GM12878 (cell line): ENCODE data around the gene KLHDC2. TPM values are rescaled to one million over a fixed set of nuclear protein-coding genes. Genes with fewer than 3 reads are reported as not detected.

Experiments used
- ATAC-seq: fragments of 200-7000 bp; cut with Tn5 transposase; 3 replicates; pipeline ENCODE4 v1.9.1; 2020; ENCODE audit warnings: mild to moderate bottlenecking, moderate library complexity
- BruUV-seq: library from RNA; stranded (reverse); fragments of 400-500 nt; replicated peaks from 2 replicates; lab custom pipeline; 2021; lab: Mats Ljungman, UMichigan
- CTCF ChIA-PET: fragments of 300-600 bp; sonication (Branson Sonifier 250); formaldehyde crosslinking; extraction: SDS; loops from one replicate; lab custom pipeline; 2021; ENCODE audit warnings: inconsistent platforms; lab: Yijun Ruan, JAX
- POLR2A ChIA-PET: fragments of 350-600 bp; formaldehyde crosslinking; extraction: SDS; loops from one replicate; lab custom pipeline; 2021; ENCODE audit warnings: inconsistent platforms; lab: Charles Lee
- RAD21 ChIA-PET: fragments of 300-600 bp; sonication (Branson Sonifier 250); formaldehyde crosslinking; loops from one replicate; lab custom pipeline; 2023; ENCODE audit warnings: antibody characterized with exemption; ENCODE audit not compliant: unreplicated experiment; lab: Charles Lee
- SMC1A ChIA-PET: fragments of 300-600 bp; sonication (Branson Sonifier 250); formaldehyde crosslinking; loops from one replicate; lab custom pipeline; 2023; ENCODE audit not compliant: unreplicated experiment, uncharacterized antibody; lab: Charles Lee
- DNase-seq: peaks from one replicate; pipeline ENCODE4 v3.0.0-alpha.2; 2011; ENCODE audit warnings: low read depth, low spot score
- FAIRE-seq: peaks from 3 replicates; lab custom pipeline; 2011; peaks lifted over from hg19 to GRCh38; lab: Jason Lieb, UNC
- H2AFZ ChIP-seq: 2 replicates; pipeline ENCODE4 v1.6.0; 2011; ENCODE audit warnings: low read depth, low read length, control low read depth; ENCODE audit not compliant: control insufficient read depth
- H3K27ac ChIP-seq: 2 replicates; pipeline ENCODE4 v1.5.1; 2011; ENCODE audit warnings: control low read depth; ENCODE audit not compliant: control insufficient read depth, insufficient read depth
- H3K27me3 ChIP-seq, 2 experiments: replicated peaks in 1 of 2; 2 replicates each; pipeline versions ENCODE4 v1.6.0 to v1.6.1; 2011; ENCODE audit warnings: low read length in 1 of 2; ENCODE audit not compliant: control insufficient read depth in 2 of 2, insufficient read depth in 2 of 2
- H3K36me3 ChIP-seq, 2 experiments: 2 replicates each; pipeline ENCODE4 v1.5.1; 2011; ENCODE audit warnings: low read length in 1 of 2; ENCODE audit not compliant: control insufficient read depth in 2 of 2, insufficient read depth in 2 of 2
- H3K4me1 ChIP-seq: 2 replicates; pipeline ENCODE4 v1.6.1; 2011; ENCODE audit warnings: mild to moderate bottlenecking, low read length, moderate library complexity, mixed read lengths; ENCODE audit not compliant: control insufficient read depth, insufficient read depth
- H3K4me2 ChIP-seq: 2 replicates; pipeline ENCODE4 v1.6.0; 2011; ENCODE audit warnings: control low read depth; ENCODE audit not compliant: control insufficient read depth, insufficient read depth
- H3K4me3 ChIP-seq: fragments of 200-600 bp; sonication (generic); 2 replicates; pipeline ENCODE4 v1.5.1; 2016
- H3K79me2 ChIP-seq: 2 replicates; pipeline ENCODE4 v1.6.0; 2011; ENCODE audit warnings: low read length; ENCODE audit not compliant: control insufficient read depth, insufficient read depth
- H3K9ac ChIP-seq: 2 replicates; pipeline ENCODE4 v1.8.0; 2011; ENCODE audit warnings: low read length, control low read depth, mixed read lengths; ENCODE audit not compliant: control insufficient read depth, insufficient read depth
- H3K9me3 ChIP-seq: replicated peaks from 3 replicates; pipeline ENCODE4 v1.5.1; 2011; ENCODE audit warnings: mild to moderate bottlenecking, low read length; ENCODE audit not compliant: control insufficient read depth, insufficient read depth
- H4K20me1 ChIP-seq: 2 replicates; pipeline ENCODE4 v1.6.0; 2011; ENCODE audit not compliant: control insufficient read depth, insufficient read depth
- ESRRA ChIP-seq: IDR thresholded peaks from 2 replicates; pipeline ENCODE4 v1.6.1; 2012; ENCODE audit warnings: mild to moderate bottlenecking, low read length, improper control_type of control experiment
- ETV6 ChIP-seq, 2 experiments: fragments of 450-650 bp in 1 of 2; IDR thresholded peaks in 1 of 2; conservative IDR thresholded peaks in 1 of 2; 2 replicates each; pipeline ENCODE4 v1.6.1; 2014; ENCODE audit warnings: antibody characterized with exemption in 1 of 2, borderline replicate concordance in 1 of 2, low read depth in 1 of 2, mild to moderate bottlenecking in 1 of 2, moderate library complexity in 1 of 2
- KAT2A ChIP-seq: conservative IDR thresholded peaks from 2 replicates; pipeline ENCODE4 v1.6.1; 2011; ENCODE audit warnings: low read depth, low read length; ENCODE audit not compliant: control insufficient read depth
- MAX ChIP-seq: IDR thresholded peaks from 2 replicates; pipeline ENCODE4 v1.6.1; 2012; ENCODE audit warnings: low read depth, low read length, improper control_type of control experiment
- MLLT1 ChIP-seq: fragments of 450-650 bp; IDR thresholded peaks from 2 replicates; pipeline ENCODE4 v1.6.1; 2016; ENCODE audit warnings: mild to moderate bottlenecking
- NFYB ChIP-seq: IDR thresholded peaks from 2 replicates; pipeline ENCODE4 v1.6.1; 2011; ENCODE audit warnings: low read depth, mild to moderate bottlenecking, low read length, improper control_type of control experiment, moderate library complexity; ENCODE audit not compliant: insufficient read depth
- NRF1 ChIP-seq: conservative IDR thresholded peaks from 2 replicates; pipeline ENCODE4 v1.6.1; 2011; ENCODE audit warnings: mild to moderate bottlenecking, low read depth, low read length, improper control_type of control experiment
- PML ChIP-seq: IDR thresholded peaks from 2 replicates; pipeline ENCODE4 v1.6.1; 2012; ENCODE audit warnings: low read length, inconsistent platforms
- SUZ12 ChIP-seq: fragments of 200-600 bp; sonication (generic); IDR thresholded peaks from one replicate; pipeline ENCODE4 v1.6.1; 2018; ENCODE audit warnings: antibody characterized with exemption, mild to moderate bottlenecking; ENCODE audit not compliant: unreplicated experiment
- TARDBP ChIP-seq: IDR thresholded peaks from 2 replicates; pipeline ENCODE4 v1.6.1; 2016; ENCODE audit warnings: borderline replicate concordance
- WGBS: methylation state at CpG from one replicate; pipeline ENCODE4 v1.1.6; 2016; ENCODE audit warnings: low lambda C conversion rate; ENCODE audit not compliant: insufficient replicate concordance, insufficient coverage; ENCODE audit errors: missing lambda C conversion rate; 5-methylcytosine and 5-hydroxymethylcytosine counted together
- in situ Hi-C: fragments of 300-500 bp; cut with MboI; formaldehyde crosslinking; loops from 9 replicates; pipeline ENCODE4 v1.14.3; 2018; ENCODE audit warnings: mixed read lengths
- intact Hi-C: fragments of 100-400 bp; cut with micrococcal nuclease; formaldehyde crosslinking; loops from one replicate; pipeline ENCODE4 v1.14.2; 2022; ENCODE audit not compliant: unreplicated experiment
- polyA plus RNA-seq, 11 experiments: library from polyadenylated mRNA; depleted of rRNA in 4 of 11; unstranded in 6 of 11; stranded (reverse) in 5 of 11; fragments of >200 nt; fragmentation: Nextera tagmentation in 4 of 11; fragmentation: Illumina TruSeq in 1 of 11; extraction: Ambion mirVana in 4 of 11; extraction: Trizol in 1 of 11; gene quantifications; 1 replicate in 1 of 11; 2 replicates in 10 of 11; pipeline versions ENCODE4 v1.2.1 to v1.2.3, GENCODE V29; 2011 to 2016; ENCODE audit warnings: inconsistent platforms in 2 of 11, missing spikeins in 2 of 11, low read depth in 1 of 11
- total RNA-seq, 4 experiments: library from RNA; depleted of rRNA in 3 of 4; stranded (reverse); fragments of >200 nt in 3 of 4; fragmentation: Illumina TruSeq in 1 of 4; extraction: Trizol in 1 of 4; gene quantifications; 2 replicates each; pipeline versions ENCODE4 v1.2.1 to v1.2.3, GENCODE V29; 2013 to 2021
- TF ChIP-seq, protein P1 (sequence below): IDR thresholded peaks from 2 replicates; pipeline ENCODE4 v1.6.1; 2011; ENCODE audit warnings: borderline replicate concordance, low read depth, mild to moderate bottlenecking, moderate library complexity, low read length; ENCODE audit not compliant: insufficient read depth, poor library complexity, severe bottlenecking

KLHDC2 gene
- total and polyA plus RNA-seq, 10 of the 15 experiments (the other 5 are each of a cell fraction or from before 2014, with no cell fraction given), result 6.0 to 45.0 (median 24.7) TPM

DNA sequence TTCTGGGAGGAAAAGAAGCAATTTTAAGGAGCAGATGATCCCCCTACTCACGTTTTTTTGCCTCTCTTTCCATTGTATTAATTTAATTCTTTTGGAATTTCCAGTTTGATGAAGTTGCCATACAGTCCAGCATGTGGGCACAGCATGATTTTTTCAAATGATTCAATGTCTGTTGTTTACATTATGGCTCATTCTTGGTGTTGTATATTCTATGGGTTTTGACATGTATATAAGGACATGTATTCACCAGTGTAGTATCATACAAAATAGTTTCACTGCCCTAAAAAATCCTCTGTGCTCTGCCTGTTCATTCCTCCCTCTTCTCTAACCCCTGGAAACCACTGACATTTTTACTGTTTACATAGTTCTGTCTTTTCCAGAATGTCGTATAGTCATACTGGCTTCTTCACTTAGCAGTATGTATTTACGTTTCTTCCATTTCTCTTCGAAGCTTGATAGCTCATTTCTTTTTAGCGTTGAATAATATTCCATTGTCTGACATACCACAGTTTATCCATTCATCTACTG, 13.3 kb upstream of the KLHDC2 start:
- 61% methylated on average over 5 of the region's 5 CpGs for WGBS
- BruUV-seq, result no TSS peak
- no peaks in the 10 kb centered on the region for H3K36me3 ChIP-seq
- ATAC-seq, result no peak
- H3K4me3 ChIP-seq, result no peak overlapping the region
- H4K20me1 ChIP-seq, result no peaks in the 10 kb centered on the region
- SMC1A ChIA-PET, result no interaction called here
- H3K27ac ChIP-seq, result no peak overlapping the region
- no peak for DNase-seq
- no peaks in the 10 kb centered on the region for H3K9me3 ChIP-seq
- RAD21 ChIA-PET, result no interaction called here
- POLR2A ChIA-PET, result interaction anchor here (0.6 kb wide), 1 partner anchor 12 kb away, joined by 6 read pairs; no protein-coding TSS in a partner anchor
- H3K27me3 ChIP-seq, result no peaks in the 10 kb centered on the region
- H3K4me1 ChIP-seq, result no peaks in the 10 kb centered on the region
- no peak overlapping the region for H3K4me2 ChIP-seq
- intact Hi-C loops, result no loop called here
- H2AFZ ChIP-seq, result no peak overlapping the region
- in situ Hi-C loops, result loop anchor here (25.0 kb wide), 1 partner anchor 292 kb away; no protein-coding TSS in a partner anchor
- CTCF ChIA-PET, result no interaction called here
- no peaks in the 10 kb centered on the region for H3K79me2 ChIP-seq
- no peak overlapping the region for H3K9ac ChIP-seq
- FAIRE-seq, result no peak
- TF ChIP-seq KAT2A (no peak), TARDBP (no peak), MAX (no peak), ETV6 (conservative IDR thresholded peaks at IDR 0.05 in 1 of 2, IDR thresholded peaks at IDR 0.05 in 1 of 2; ENCODE audit: borderline replicate concordance in 1 of 2, low read depth in 1 of 2) (no peak), NRF1 (no peak), NFYB (no peak), ESRRA (no peak)

- BruUV-seq, result no TSS peak
- Histone ChIP-seq H3K9ac (no peak overlapping the region), H3K4me1 (no peaks in the 10 kb centered on the region), H3K27ac (no peak overlapping the region), H4K20me1 (no peaks in the 10 kb centered on the region), H3K36me3 (no peaks in the 10 kb centered on the region), H2AFZ (no peak overlapping the region), H3K79me2 (no peaks in the 10 kb centered on the region), H3K27me3 (no peaks in the 10 kb centered on the region), H3K4me3 (no peak overlapping the region), H3K4me2 (no peak overlapping the region), H3K9me3 (no peaks in the 10 kb centered on the region)
- ATAC-seq (no peak), DNase-seq (no peak), FAIRE-seq (no peak)
- in situ Hi-C loops (loop anchor here (25.0 kb wide), 1 partner anchor 293 kb away; no protein-coding TSS in a partner anchor), intact Hi-C loops (no loop called here)
- CTCF ChIA-PET, result no interaction called here
- POLR2A ChIA-PET, result no interaction called here
- SMC1A ChIA-PET, result no interaction called here
- 50% methylated on average over 3 of the region's 3 CpGs for WGBS
- RAD21 ChIA-PET, result no interaction called here
- TF ChIP-seq, protein P1, sequence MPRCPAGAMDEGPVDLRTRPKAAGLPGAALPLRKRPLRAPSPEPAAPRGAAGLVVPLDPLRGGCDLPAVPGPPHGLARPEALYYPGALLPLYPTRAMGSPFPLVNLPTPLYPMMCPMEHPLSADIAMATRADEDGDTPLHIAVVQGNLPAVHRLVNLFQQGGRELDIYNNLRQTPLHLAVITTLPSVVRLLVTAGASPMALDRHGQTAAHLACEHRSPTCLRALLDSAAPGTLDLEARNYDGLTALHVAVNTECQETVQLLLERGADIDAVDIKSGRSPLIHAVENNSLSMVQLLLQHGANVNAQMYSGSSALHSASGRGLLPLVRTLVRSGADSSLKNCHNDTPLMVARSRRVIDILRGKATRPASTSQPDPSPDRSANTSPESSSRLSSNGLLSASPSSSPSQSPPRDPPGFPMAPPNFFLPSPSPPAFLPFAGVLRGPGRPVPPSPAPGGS, result no peak
- TF ChIP-seq NRF1 (no peak), SUZ12 (no peak), MLLT1 (no peak), PML (no peak)
Measured at GRCh38 chr14:49755378-49755777, 12.6 kb upstream of the KLHDC2 start.
